Measurements from ENCODE around the gene PLEKHH1.
A peak's percentile ranks its signal among the peaks of the same experiment; 100 is the strongest.

PLEKHH1 gene

DNA sequence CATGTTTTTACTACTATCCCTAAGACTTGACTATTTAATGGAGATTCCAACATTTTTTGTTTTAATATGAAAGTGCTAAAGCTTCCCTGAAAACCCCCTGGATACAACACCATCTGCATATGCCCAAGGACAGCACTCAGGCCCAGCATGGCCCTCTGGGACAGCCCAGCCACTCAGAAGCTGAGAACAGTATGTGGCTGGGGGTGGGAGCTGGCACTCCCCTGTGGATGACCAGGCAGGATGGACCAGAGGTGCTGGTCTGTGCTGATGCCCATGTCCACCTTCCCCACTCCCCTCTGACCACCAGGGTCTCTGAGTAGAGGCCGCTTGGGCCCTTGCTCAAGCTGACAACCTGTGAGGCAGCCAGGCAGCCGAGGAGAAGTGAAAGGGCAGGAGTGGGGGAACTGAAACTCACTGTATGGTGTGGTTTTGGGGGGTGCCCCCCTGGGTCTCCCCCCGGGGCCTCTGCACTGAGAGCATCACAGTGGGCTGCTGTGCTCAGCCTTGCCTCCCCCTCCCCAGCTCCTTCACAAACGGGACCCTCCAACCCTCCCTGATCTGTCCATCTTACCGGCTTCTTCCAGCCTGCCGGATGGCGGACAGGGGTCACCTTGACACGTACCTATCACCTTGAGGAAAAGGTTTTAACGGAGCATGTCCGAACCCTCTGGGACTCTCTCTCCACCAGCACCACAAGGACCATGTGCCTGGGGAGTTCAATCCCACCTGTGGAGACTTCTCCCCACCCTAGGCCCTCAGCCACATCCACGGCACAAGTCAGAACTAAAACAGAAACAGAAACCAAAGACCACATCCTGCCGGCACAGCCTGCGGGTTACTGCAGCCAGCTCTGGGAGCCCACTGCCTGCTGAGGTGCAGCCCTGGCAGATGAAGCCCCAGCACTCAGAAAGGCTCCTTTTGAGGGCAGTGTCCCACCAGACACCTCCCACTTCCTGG, 44.9 kb upstream of the PLEKHH1 start, which contains the start of gene TMEM229B:
TSS of gene TMEM229B (minus strand) at position 785 of the 957 bp plus-strand sequence. CDS start 14,798 bp downstream, outside the sequence.
- no peak within 1 kb of the TSS for H3K9ac ChIP-seq (ENCODE audit: low read length)
- DNase-seq = no peak
- no CpG with 5 or more reads among the region's 13 CpGs for WGBS (ENCODE audit: extremely low coverage, insufficient coverage, low lambda C conversion rate)

DNA sequence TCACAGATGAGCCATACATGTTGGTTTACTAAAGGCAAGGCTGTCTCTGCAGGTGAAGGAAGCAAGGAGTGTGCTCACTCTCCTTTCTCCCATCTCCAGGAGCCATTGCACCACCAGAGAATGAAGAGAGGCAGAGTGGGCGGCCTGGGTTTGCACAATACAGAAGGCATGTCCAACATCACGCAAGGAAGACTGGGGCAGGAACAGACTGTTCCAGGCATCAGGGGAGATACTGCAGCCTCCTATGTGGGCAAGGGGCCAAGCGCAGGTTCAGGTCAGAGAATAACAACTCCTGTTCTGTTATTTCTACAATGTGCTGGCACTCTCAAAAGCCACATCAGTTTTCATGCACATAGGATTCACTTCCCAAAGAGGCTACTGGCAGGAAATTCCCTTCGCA, 42.9 kb upstream of the PLEKHH1 start:
- Histone ChIP-seq H4K5ac (ENCODE audit: low read length) (no peak overlapping the region), H3K4me1 (ENCODE audit: control insufficient read depth, low read depth, low read length) (peaks cover 7% of the 10 kb centered on the region), H3K9ac (ENCODE audit: low read length) (no peak overlapping the region), H3K79me2 (ENCODE audit: control insufficient read depth, insufficient read depth, low read length) (no peaks in the 10 kb centered on the region), H3K18ac (ENCODE audit: low read length) (no peak overlapping the region), H2AK5ac (ENCODE audit: low read length) (no peak overlapping the region), H2BK15ac (replicated peaks; ENCODE audit: low read depth) (no peak overlapping the region), H2BK120ac (ENCODE audit: low read depth, low read length) (no peak overlapping the region), H3K4me2 (ENCODE audit: low read length) (no peak overlapping the region), H3K79me1 (ENCODE audit: low read length) (no peaks in the 10 kb centered on the region), H4K8ac (ENCODE audit: low read depth, low read length) (no peak overlapping the region), H3K4me3 (ENCODE audit: low read length) (no peak overlapping the region), H3K23ac (ENCODE audit: low read length) (no peak overlapping the region), H3K56ac (ENCODE audit: low read length) (no peak overlapping the region), H3K27ac (ENCODE audit: low read depth, low read length) (no peak overlapping the region), H3K36me3 (ENCODE audit: control insufficient read depth, insufficient read depth, low read length) (no peaks in the 10 kb centered on the region), H3K4ac (ENCODE audit: low read depth, low read length) (no peak overlapping the region), H3K27me3 (ENCODE audit: insufficient read depth, low read length, poor library complexity) (no peaks in the 10 kb centered on the region), H2BK5ac (ENCODE audit: low read length) (no peak overlapping the region)
- no peak for DNase-seq
- no CpG with 5 or more reads among the region's 4 CpGs for WGBS (ENCODE audit: extremely low coverage, insufficient coverage, low lambda C conversion rate)

More for the DNA sequence above, 44.9 kb upstream of the PLEKHH1 start, which contains the start of gene TMEM229B:
- H2BK120ac ChIP-seq (ENCODE audit: low read depth, low read length) = no peak within 1 kb of the TSS
- H3K56ac ChIP-seq (ENCODE audit: low read length) = no peak within 1 kb of the TSS
- no peaks in the 10 kb centered on the region for H3K36me3 ChIP-seq (ENCODE audit: control insufficient read depth, insufficient read depth, low read length)
- no peak within 1 kb of the TSS for H3K23ac ChIP-seq (ENCODE audit: low read length)
- no peak within 1 kb of the TSS for H4K8ac ChIP-seq (ENCODE audit: low read depth, low read length)
- H3K4me3 ChIP-seq (ENCODE audit: low read length) = no peak within 1 kb of the TSS
- H3K4ac ChIP-seq (ENCODE audit: low read depth, low read length) = no peak within 1 kb of the TSS
- no peaks in the 10 kb centered on the region for H3K27me3 ChIP-seq (ENCODE audit: insufficient read depth, low read length, poor library complexity)
- no peak within 1 kb of the TSS for H4K5ac ChIP-seq (ENCODE audit: low read length)
- no peak within 1 kb of the TSS for H2BK15ac ChIP-seq (replicated peaks; ENCODE audit: low read depth)
- no peak within 1 kb of the TSS for H3K18ac ChIP-seq (ENCODE audit: low read length)
- no peak within 1 kb of the TSS for H2BK5ac ChIP-seq (ENCODE audit: low read length)
- H2AK5ac ChIP-seq (ENCODE audit: low read length) = no peak within 1 kb of the TSS
- no peaks in the 10 kb centered on the region for H3K79me2 ChIP-seq (ENCODE audit: control insufficient read depth, insufficient read depth, low read length)
- H3K79me1 ChIP-seq (ENCODE audit: low read length) = no peaks in the 10 kb centered on the region
- H3K4me2 ChIP-seq (ENCODE audit: low read length) = no peak within 1 kb of the TSS
- H3K27ac ChIP-seq (ENCODE audit: low read depth, low read length) = no peak within 1 kb of the TSS
- H3K4me1 ChIP-seq (ENCODE audit: control insufficient read depth, low read depth, low read length) = peaks cover 7% of the 10 kb centered on the region

DNA sequence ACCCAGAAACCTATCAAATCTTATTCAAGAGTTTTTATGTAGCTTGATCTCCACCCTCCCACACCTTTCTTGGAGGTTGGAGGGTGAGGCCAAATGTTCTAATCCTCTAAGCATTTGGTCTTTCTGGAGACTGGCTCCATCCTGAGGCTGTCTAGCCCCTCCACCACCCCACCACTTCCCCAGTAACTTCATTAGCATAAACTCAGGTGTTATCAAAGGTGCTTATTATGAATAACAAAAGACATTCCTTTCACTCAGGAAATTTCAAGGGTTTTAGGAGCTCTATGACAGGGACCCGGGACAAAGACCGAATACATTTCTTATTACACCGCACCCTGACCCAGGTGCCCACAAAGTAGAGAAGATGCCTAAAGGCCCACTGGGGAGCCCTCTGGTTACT, 41.8 kb upstream of the PLEKHH1 start:
- no peak overlapping the region for H3K9ac ChIP-seq (ENCODE audit: low read length)
- H2AK5ac ChIP-seq (ENCODE audit: low read length) = no peak overlapping the region
- no CpG with 5 or more reads among the region's 3 CpGs for WGBS (ENCODE audit: extremely low coverage, insufficient coverage, low lambda C conversion rate)
- DNase-seq = peak; percentile 77
- no peaks in the 10 kb centered on the region for H3K36me3 ChIP-seq (ENCODE audit: control insufficient read depth, insufficient read depth, low read length)
- peak overlapping the region; percentile 28 for H3K56ac ChIP-seq (ENCODE audit: low read length)
- no peak overlapping the region for H2BK15ac ChIP-seq (replicated peaks; ENCODE audit: low read depth)
- no peak overlapping the region for H3K23ac ChIP-seq (ENCODE audit: low read length)
- H3K27ac ChIP-seq (ENCODE audit: low read depth, low read length) = no peak overlapping the region
- peaks cover 7% of the 10 kb centered on the region for H3K4me1 ChIP-seq (ENCODE audit: control insufficient read depth, low read depth, low read length)
- H3K4ac ChIP-seq (ENCODE audit: low read depth, low read length) = no peak overlapping the region
- no peaks in the 10 kb centered on the region for H3K79me2 ChIP-seq (ENCODE audit: control insufficient read depth, insufficient read depth, low read length)
- H3K27me3 ChIP-seq (ENCODE audit: insufficient read depth, low read length, poor library complexity) = no peaks in the 10 kb centered on the region
- H3K4me3 ChIP-seq (ENCODE audit: low read length) = no peak overlapping the region
- no peak overlapping the region for H4K5ac ChIP-seq (ENCODE audit: low read length)
- H3K18ac ChIP-seq (ENCODE audit: low read length) = no peak overlapping the region
- H3K79me1 ChIP-seq (ENCODE audit: low read length) = no peaks in the 10 kb centered on the region
- no peak overlapping the region for H2BK5ac ChIP-seq (ENCODE audit: low read length)
- no peak overlapping the region for H3K4me2 ChIP-seq (ENCODE audit: low read length)
- no peak overlapping the region for H2BK120ac ChIP-seq (ENCODE audit: low read depth, low read length)
- no peak overlapping the region for H4K8ac ChIP-seq (ENCODE audit: low read depth, low read length)

DNA sequence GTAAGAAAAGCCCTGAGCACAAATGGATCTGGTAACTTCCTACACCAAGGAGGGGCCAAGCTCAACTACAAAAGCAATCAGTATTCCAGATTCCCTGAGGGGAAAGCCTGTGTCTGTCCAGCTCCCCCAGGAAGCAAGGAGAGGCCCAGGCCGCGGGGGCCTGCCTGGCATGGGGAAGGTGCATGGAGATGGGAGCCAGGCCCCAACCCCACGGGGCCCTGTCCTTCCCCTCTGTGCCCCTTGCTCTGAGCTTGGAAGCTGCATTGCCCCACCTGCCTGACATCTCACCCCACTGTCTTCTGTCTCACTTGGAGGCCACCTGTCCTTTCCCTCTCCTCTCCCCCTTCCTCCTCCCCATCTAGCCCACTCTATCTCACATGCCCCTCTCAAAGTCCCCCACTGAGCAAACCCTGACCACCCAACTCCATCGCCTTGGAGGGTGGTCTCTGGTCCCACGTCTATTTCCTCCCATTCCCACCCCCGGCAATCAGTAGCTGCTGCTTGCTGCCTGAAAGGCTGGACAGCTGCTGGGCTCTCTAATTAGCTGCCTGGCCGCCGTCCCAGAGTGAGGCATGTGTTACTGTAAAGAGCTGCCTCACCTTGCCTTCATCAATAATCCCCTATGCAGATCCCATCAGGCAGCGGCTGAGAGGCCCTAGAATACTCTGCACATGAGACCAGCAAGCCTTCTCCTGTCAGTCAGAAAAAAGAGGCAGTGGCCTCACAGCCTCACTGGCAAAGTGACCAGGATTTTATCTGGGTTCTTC, 41.2 kb upstream of the PLEKHH1 start:
- H3K4me2 ChIP-seq (ENCODE audit: low read length) = no peak overlapping the region
- no peak overlapping the region for H3K4me3 ChIP-seq (ENCODE audit: low read length)
- H3K36me3 ChIP-seq (ENCODE audit: control insufficient read depth, insufficient read depth, low read length) = no peaks in the 10 kb centered on the region
- H2BK5ac ChIP-seq (ENCODE audit: low read length) = no peak overlapping the region
- H2AK5ac ChIP-seq (ENCODE audit: low read length) = no peak overlapping the region
- no peak overlapping the region for H3K18ac ChIP-seq (ENCODE audit: low read length)
- H4K5ac ChIP-seq (ENCODE audit: low read length) = no peak overlapping the region
- H3K56ac ChIP-seq (ENCODE audit: low read length) = peak overlapping the region; percentile 19
- no CpG with 5 or more reads among the region's 9 CpGs for WGBS (ENCODE audit: extremely low coverage, insufficient coverage, low lambda C conversion rate)
- no peak overlapping the region for H3K4ac ChIP-seq (ENCODE audit: low read depth, low read length)
- peak; percentile 59 for DNase-seq
- H4K8ac ChIP-seq (ENCODE audit: low read depth, low read length) = no peak overlapping the region
- no peaks in the 10 kb centered on the region for H3K79me1 ChIP-seq (ENCODE audit: low read length)
- H3K27ac ChIP-seq (ENCODE audit: low read depth, low read length) = no peak overlapping the region
- no peak overlapping the region for H2BK15ac ChIP-seq (replicated peaks; ENCODE audit: low read depth)
- H2BK120ac ChIP-seq (ENCODE audit: low read depth, low read length) = no peak overlapping the region
- no peaks in the 10 kb centered on the region for H3K79me2 ChIP-seq (ENCODE audit: control insufficient read depth, insufficient read depth, low read length)
- H3K9ac ChIP-seq (ENCODE audit: low read length) = no peak overlapping the region
- H3K27me3 ChIP-seq (ENCODE audit: insufficient read depth, low read length, poor library complexity) = no peaks in the 10 kb centered on the region
- H3K4me1 ChIP-seq (ENCODE audit: control insufficient read depth, low read depth, low read length) = peaks cover 7% of the 10 kb centered on the region
- no peak overlapping the region for H3K23ac ChIP-seq (ENCODE audit: low read length)

DNA sequence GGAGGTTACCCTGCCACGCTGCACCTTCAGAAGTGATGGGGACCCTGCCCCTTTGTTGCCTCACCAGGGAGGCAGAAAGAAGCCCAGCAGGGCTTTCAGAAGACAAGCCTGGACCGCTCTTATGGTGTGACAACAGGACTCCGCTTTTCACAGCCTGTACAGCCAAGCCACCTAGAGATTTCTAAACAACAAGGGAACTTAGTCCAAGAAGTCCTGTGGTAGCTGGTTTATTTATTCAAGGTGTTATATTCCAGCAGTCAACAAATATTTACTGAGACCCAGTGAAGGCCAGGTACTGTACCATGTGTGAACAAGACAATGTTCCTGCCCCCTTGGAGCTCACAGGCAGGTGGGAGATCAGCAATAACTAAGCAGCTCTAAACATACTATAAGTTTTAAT, 40.6 kb upstream of the PLEKHH1 start:
- H3K79me2 ChIP-seq (ENCODE audit: control insufficient read depth, insufficient read depth, low read length) = no peaks in the 10 kb centered on the region
- H3K79me1 ChIP-seq (ENCODE audit: low read length) = no peaks in the 10 kb centered on the region
- no peak overlapping the region for H2BK5ac ChIP-seq (ENCODE audit: low read length)
- H3K27ac ChIP-seq (ENCODE audit: low read depth, low read length) = no peak overlapping the region
- H3K18ac ChIP-seq (ENCODE audit: low read length) = no peak overlapping the region
- WGBS (ENCODE audit: extremely low coverage, insufficient coverage, low lambda C conversion rate) = no CpG with 5 or more reads among the region's 3 CpGs
- no peak overlapping the region for H3K4me2 ChIP-seq (ENCODE audit: low read length)
- DNase-seq = no peak
- H3K56ac ChIP-seq (ENCODE audit: low read length) = no peak overlapping the region
- peaks cover 7% of the 10 kb centered on the region for H3K4me1 ChIP-seq (ENCODE audit: control insufficient read depth, low read depth, low read length)
- H4K5ac ChIP-seq (ENCODE audit: low read length) = no peak overlapping the region
- no peaks in the 10 kb centered on the region for H3K27me3 ChIP-seq (ENCODE audit: insufficient read depth, low read length, poor library complexity)
- H3K36me3 ChIP-seq (ENCODE audit: control insufficient read depth, insufficient read depth, low read length) = no peaks in the 10 kb centered on the region
- no peak overlapping the region for H3K9ac ChIP-seq (ENCODE audit: low read length)
- H3K4me3 ChIP-seq (ENCODE audit: low read length) = no peak overlapping the region
- H2AK5ac ChIP-seq (ENCODE audit: low read length) = no peak overlapping the region
- H3K4ac ChIP-seq (ENCODE audit: low read depth, low read length) = no peak overlapping the region
- no peak overlapping the region for H4K8ac ChIP-seq (ENCODE audit: low read depth, low read length)
- H2BK15ac ChIP-seq (replicated peaks; ENCODE audit: low read depth) = no peak overlapping the region
- no peak overlapping the region for H3K23ac ChIP-seq (ENCODE audit: low read length)
- no peak overlapping the region for H2BK120ac ChIP-seq (ENCODE audit: low read depth, low read length)
